NCI-H187 treated with DMSO at 0.1 percent for 48 hours (cell line): ENCODE measurements around the gene CCL15.
A peak's percentile ranks its signal among the peaks of the same experiment; 100 is the strongest.
"Not testable (repeated sequence)": the region's sequence is repeated elsewhere in the genome, so short reads cannot be mapped to it uniquely, and the experiment has no call there.

Experiments used
- DNase-seq: peaks from one replicate; lab custom pipeline; 2025; lab: John Stamatoyannopoulos, UW

CCL15 gene

DNA sequence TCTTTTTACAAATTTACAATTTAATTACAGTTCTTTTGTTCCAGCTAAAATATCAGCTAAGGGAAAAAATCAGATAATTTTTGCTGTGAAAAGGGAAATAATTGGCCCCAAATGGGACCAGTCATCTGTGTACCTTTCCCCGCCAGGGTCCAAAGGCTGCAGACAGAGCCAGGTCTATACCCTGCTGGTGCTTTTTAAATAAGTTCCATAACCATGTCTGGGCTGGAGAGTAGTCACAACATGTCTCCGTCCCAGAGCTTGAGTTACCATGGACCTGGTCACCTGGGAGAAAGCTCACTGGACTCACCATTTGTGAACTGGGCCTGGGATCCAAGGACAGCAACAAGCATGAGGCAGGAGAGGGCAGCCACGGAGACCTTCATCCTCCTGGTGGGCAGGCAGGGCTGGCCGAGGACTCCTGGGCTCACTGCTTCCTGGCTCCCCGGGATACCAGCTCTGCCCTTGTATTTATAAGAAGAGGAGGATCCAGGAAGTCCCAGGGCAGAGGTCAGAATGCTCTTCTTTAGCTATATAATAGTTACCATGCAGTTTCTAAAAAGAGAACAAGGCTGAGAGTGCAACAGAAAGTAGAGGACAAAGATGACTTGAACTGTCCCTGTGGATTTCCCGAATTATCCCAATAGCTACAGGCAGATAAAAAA, at the start of gene CCL15:
Gene CCL15, minus strand, starts transcription at position 444 of the 662 bp plus-strand sequence. Its CDS starts 61 bp downstream, at position 383.
- no peak for DNase-seq

DNA sequence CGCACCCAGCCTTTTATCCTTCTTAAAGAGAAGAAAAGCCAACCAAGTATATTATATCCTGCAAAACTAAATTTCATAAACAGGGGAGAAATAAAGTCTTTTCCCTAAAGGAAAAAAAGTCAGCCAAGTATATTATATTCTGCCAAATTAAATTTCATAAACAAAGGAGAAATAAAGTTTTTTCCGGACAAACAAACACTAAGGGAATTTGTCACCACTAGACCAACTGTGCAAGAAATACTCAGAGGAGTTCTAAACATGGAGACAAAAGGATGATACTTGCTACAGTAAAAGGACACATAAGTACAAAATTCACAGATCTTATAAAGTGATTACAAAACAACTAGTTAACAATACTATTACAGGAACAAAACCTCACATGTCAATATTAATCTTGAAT, 48.3 kb upstream of the CCL15 start:
- no peak for DNase-seq

- no peak for DNase-seq
Observed at GRCh38 chr17:36048066-36048465, 46.7 kb upstream of the CCL15 start.

DNA sequence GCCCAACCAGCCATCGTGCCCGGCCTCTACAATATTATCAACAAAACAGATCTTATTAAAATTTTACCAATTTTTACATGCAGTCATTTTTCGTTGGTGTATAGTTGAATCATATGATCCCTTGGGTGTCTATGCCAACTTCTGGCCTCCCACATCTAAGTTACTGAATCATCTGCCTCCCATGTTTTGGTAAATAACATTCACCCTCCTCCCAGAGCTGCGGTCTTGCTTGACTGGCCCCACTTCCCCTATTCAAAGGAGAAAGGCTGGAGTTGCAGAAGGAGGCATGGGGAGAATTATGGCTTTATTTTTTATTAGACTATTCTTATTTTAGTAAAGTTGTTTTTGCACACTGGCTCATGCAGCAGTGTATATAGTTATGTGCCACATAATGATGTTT, 34.9 kb upstream of the CCL15 start:
- no peak for DNase-seq

- DNase-seq: no peak
Observed at GRCh38 chr17:36034127-36034526, 32.8 kb upstream of the CCL15 start.

DNA sequence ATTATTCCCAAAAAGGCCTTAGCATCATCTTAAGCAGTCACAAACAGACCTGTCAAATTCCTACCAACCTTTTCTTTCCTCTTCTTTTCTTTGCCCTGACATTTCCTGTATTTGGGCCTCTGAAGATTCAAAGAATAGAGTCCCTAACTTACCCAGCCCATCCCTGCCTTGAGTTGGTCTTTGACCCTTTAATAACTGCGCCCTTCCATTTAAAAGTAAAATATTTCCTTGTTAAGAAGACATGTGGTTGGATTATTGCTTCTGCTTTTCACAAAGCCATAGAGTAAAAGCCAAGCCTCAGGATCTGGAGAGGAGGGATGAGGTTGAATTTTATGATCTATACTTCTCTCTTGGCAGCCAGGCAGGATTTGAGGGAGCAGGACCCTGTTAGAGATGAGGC, 29.6 kb upstream of the CCL15 start:
- DNase-seq: no peak

DNA sequence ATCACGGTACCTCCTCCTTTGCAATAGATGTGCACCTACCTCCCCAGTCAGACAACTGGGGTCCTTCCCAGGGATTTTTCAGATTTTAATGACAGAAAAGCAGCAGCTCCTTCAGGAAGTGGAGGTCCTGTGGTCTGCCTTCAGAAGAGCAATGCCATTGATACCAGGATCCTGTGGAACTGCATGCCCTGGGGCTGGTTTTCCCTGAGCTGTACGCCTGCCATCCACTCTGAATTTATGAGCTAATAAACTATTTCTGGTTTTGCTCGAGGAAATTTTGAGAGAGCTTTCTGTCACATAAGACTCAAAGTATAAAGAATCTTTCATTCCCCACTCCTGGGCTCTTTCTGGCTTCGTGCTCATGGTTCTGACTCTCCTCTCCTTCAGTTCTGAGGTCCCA, 26.4 kb upstream of the CCL15 start:
- DNase-seq: no peak

- no peak for DNase-seq
Observed at GRCh38 chr17:36024106-36024869, 22.9 kb upstream of the CCL15 start.

DNA sequence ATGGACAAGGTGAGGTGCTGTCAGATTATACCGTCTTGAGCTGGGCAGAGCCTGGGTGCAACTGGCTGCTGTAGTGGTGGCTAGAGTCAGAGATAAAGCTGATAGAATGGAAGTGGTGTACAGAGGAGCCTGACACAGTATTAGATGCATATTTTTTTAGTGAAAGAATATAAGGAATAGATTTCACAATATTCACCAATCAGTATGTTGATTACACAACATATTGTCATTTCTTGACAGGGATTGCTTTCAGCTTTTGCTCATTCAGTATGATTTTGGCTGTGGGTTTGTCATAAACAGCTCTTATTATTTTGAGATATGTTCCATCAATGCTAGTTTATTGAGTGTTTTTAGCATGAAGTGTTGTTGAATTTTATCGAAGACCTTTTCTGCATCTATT, 18.1 kb upstream of the CCL15 start:
- DNase-seq: no peak

GRCh38 chr17:36017799-36018198, 16.4 kb upstream of the CCL15 start, which contains the start of gene CCL23:
Gene CCL23, minus strand, starts transcription at chr17:36017972. Its CDS starts 75 bp downstream, at chr17:36017897.
- DNase-seq: no peak

- DNase-seq: no peak
Observed at GRCh38 chr17:36016555-36016954, 15.2 kb upstream of the CCL15 start.

GRCh38 chr17:36015895-36016294, 14.5 kb upstream of the CCL15 start:
- not testable (repeated sequence) for DNase-seq

GRCh38 chr17:36014946-36015345, 13.6 kb upstream of the CCL15 start:
- no peak for DNase-seq

GRCh38 chr17:36011201-36011600, 9.8 kb upstream of the CCL15 start:
- no peak for DNase-seq

GRCh38 chr17:36008998-36009665, 7.8 kb upstream of the CCL15 start:
- DNase-seq: no peak

- DNase-seq: no peak
Observed at GRCh38 chr17:36004594-36005108, 3.3 kb upstream of the CCL15 start.

GRCh38 chr17:36002631-36003030, 1.3 kb upstream of the CCL15 start:
- no peak for DNase-seq

DNA sequence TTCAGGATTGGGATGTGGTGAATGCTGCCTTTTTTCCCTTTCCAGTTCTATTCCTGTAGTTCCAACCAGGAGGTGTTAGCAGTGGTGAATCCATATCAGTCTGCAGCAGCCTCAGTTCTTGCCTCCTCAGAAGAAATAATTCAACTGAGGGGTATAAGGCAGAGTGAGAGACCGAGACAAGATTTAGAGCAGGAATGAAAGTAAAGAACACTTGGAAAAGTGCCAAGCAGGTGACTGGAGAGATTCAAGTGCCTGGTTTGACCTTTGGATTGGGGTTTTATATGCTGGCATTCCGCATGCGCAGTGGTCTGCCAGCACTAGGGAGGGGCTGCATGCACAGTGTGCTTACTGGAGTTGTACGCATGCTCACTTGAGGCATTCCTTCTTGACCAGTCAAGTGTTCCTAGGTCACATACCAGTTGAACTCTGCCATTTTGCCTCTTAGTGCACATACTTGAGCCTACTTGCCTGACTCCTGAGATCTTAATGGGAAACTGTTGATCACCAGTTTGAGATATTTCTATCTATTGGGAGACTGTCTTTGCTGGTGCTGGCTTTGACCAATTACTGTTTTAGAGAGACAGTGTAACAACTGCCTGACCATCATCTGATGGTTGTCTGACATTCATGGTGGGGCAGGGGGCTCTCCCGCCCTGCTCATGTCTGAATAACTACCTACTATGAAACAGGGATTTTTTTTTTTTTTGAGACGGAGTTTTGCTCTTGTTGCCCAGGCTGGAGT, 680 bp upstream of the CCL15 start:
- DNase-seq: peak; percentile 56

GRCh38 chr17:36000732-36001109, 632 bp downstream of the CCL15 start:
- DNase-seq: no peak

GRCh38 chr17:35998756-35999155, 2.6 kb downstream of the CCL15 start:
- DNase-seq: no peak

GRCh38 chr17:35998018-35998545, 3.3 kb downstream of the CCL15 start:
- DNase-seq: no peak

DNA sequence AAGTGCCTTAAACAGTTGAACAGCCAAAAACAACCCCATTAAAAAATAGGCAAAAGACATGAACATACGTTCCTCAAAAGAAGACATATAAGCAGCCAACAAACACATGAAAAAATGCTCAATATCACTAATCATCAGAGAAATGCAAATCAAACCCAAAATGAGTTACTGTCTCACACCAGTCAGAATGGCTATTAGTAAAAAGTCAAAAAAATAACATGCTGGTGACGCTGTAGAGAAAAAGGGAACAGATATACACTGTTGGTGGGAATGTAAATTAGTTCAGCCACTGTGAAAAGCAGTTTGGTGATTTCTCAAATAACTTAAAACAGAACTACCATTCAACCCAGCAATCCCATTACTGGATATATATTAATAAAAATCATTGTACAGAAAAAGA, 6.0 kb downstream of the CCL15 start:
- DNase-seq: not testable (repeated sequence)
